GM12878 (cell line): ENCODE data around the gene ADCY7. TPM values are rescaled to one million over a fixed set of nuclear protein-coding genes. Genes with fewer than 3 reads are reported as not detected.

Experiments
- ATAC-seq: fragments of 200-7000 bp; cut with Tn5 transposase; 3 replicates; pipeline ENCODE4 v1.9.1; 2020; ENCODE audit warnings: mild to moderate bottlenecking, moderate library complexity
- BruUV-seq: library from RNA; stranded (reverse); fragments of 400-500 nt; replicated peaks from 2 replicates; lab custom pipeline; 2021; lab: Mats Ljungman, UMichigan
- CTCF ChIA-PET: fragments of 300-600 bp; sonication (Branson Sonifier 250); formaldehyde crosslinking; extraction: SDS; loops from one replicate; lab custom pipeline; 2021; ENCODE audit warnings: inconsistent platforms; lab: Yijun Ruan, JAX
- POLR2A ChIA-PET: fragments of 350-600 bp; formaldehyde crosslinking; extraction: SDS; loops from one replicate; lab custom pipeline; 2021; ENCODE audit warnings: inconsistent platforms; lab: Charles Lee
- RAD21 ChIA-PET: fragments of 300-600 bp; sonication (Branson Sonifier 250); formaldehyde crosslinking; loops from one replicate; lab custom pipeline; 2023; ENCODE audit warnings: antibody characterized with exemption; ENCODE audit not compliant: unreplicated experiment; lab: Charles Lee
- SMC1A ChIA-PET: fragments of 300-600 bp; sonication (Branson Sonifier 250); formaldehyde crosslinking; loops from one replicate; lab custom pipeline; 2023; ENCODE audit not compliant: unreplicated experiment, uncharacterized antibody; lab: Charles Lee
- DNase-seq: peaks from one replicate; pipeline ENCODE4 v3.0.0-alpha.2; 2011; ENCODE audit warnings: low read depth, low spot score
- FAIRE-seq: peaks from 3 replicates; lab custom pipeline; 2011; peaks lifted over from hg19 to GRCh38; lab: Jason Lieb, UNC
- H2AFZ ChIP-seq: 2 replicates; pipeline ENCODE4 v1.6.0; 2011; ENCODE audit warnings: low read depth, low read length, control low read depth; ENCODE audit not compliant: control insufficient read depth
- H3K27ac ChIP-seq: 2 replicates; pipeline ENCODE4 v1.5.1; 2011; ENCODE audit warnings: control low read depth; ENCODE audit not compliant: control insufficient read depth, insufficient read depth
- H3K27me3 ChIP-seq, 2 experiments: replicated peaks in 1 of 2; 2 replicates each; pipeline versions ENCODE4 v1.6.0 to v1.6.1; 2011; ENCODE audit warnings: low read length in 1 of 2; ENCODE audit not compliant: control insufficient read depth in 2 of 2, insufficient read depth in 2 of 2
- H3K36me3 ChIP-seq, 2 experiments: 2 replicates each; pipeline ENCODE4 v1.5.1; 2011; ENCODE audit warnings: low read length in 1 of 2; ENCODE audit not compliant: control insufficient read depth in 2 of 2, insufficient read depth in 2 of 2
- H3K4me1 ChIP-seq: 2 replicates; pipeline ENCODE4 v1.6.1; 2011; ENCODE audit warnings: mild to moderate bottlenecking, low read length, moderate library complexity, mixed read lengths; ENCODE audit not compliant: control insufficient read depth, insufficient read depth
- H3K4me2 ChIP-seq: 2 replicates; pipeline ENCODE4 v1.6.0; 2011; ENCODE audit warnings: control low read depth; ENCODE audit not compliant: control insufficient read depth, insufficient read depth
- H3K4me3 ChIP-seq: fragments of 200-600 bp; sonication (generic); 2 replicates; pipeline ENCODE4 v1.5.1; 2016
- H3K79me2 ChIP-seq: 2 replicates; pipeline ENCODE4 v1.6.0; 2011; ENCODE audit warnings: low read length; ENCODE audit not compliant: control insufficient read depth, insufficient read depth
- H3K9ac ChIP-seq: 2 replicates; pipeline ENCODE4 v1.8.0; 2011; ENCODE audit warnings: low read length, control low read depth, mixed read lengths; ENCODE audit not compliant: control insufficient read depth, insufficient read depth
- H3K9me3 ChIP-seq: replicated peaks from 3 replicates; pipeline ENCODE4 v1.5.1; 2011; ENCODE audit warnings: mild to moderate bottlenecking, low read length; ENCODE audit not compliant: control insufficient read depth, insufficient read depth
- H4K20me1 ChIP-seq: 2 replicates; pipeline ENCODE4 v1.6.0; 2011; ENCODE audit not compliant: control insufficient read depth, insufficient read depth
- CBX5 ChIP-seq: sonication (generic); IDR thresholded peaks from 2 replicates; pipeline ENCODE4 v1.6.1; 2016; ENCODE audit warnings: low read depth, moderate library complexity, mild to moderate bottlenecking, inconsistent platforms
- CHD1 ChIP-seq: IDR thresholded peaks from 2 replicates; pipeline ENCODE4 v1.6.1; 2012; ENCODE audit warnings: low read depth, low read length, improper control_type of control experiment
- CREB1 ChIP-seq: IDR thresholded peaks from 2 replicates; pipeline ENCODE4 v1.6.1; 2012; ENCODE audit warnings: low read depth, mild to moderate bottlenecking, inconsistent platforms
- GABPA ChIP-seq: IDR thresholded peaks from 2 replicates; pipeline ENCODE4 v1.6.1; 2014; ENCODE audit warnings: antibody characterized with exemption, low read depth, mild to moderate bottlenecking, inconsistent platforms
- HDAC6 ChIP-seq: fragments of 200-600 bp; sonication (generic); IDR thresholded peaks from one replicate; pipeline ENCODE4 v1.8.0; 2017; ENCODE audit warnings: antibody characterized with exemption; ENCODE audit not compliant: unreplicated experiment
- MEF2B ChIP-seq: fragments of 450-650 bp; IDR thresholded peaks from 2 replicates; pipeline ENCODE4 v1.6.1; 2018; ENCODE audit warnings: mild to moderate bottlenecking, moderate library complexity; ENCODE audit not compliant: partially characterized antibody, poor library complexity, severe bottlenecking
- NKRF ChIP-seq: fragments of 450-650 bp; conservative IDR thresholded peaks from 2 replicates; pipeline ENCODE4 v1.6.1; 2017; ENCODE audit warnings: mild to moderate bottlenecking, moderate library complexity
- NR2F1 ChIP-seq: fragments of 450-650 bp; conservative IDR thresholded peaks from 2 replicates; pipeline ENCODE4 v1.6.1; 2017; ENCODE audit warnings: mild to moderate bottlenecking
- PML ChIP-seq: IDR thresholded peaks from 2 replicates; pipeline ENCODE4 v1.6.1; 2012; ENCODE audit warnings: low read length, inconsistent platforms
- POLR2AphosphoS2 ChIP-seq: IDR thresholded peaks from 2 replicates; pipeline ENCODE4 v1.6.1; 2011; ENCODE audit warnings: low read depth, mild to moderate bottlenecking, low read length, improper control_type of control experiment, moderate library complexity
- POU2F2 ChIP-seq: IDR thresholded peaks from 3 replicates; pipeline ENCODE4 v1.6.1; 2011; ENCODE audit warnings: low read depth, mild to moderate bottlenecking, low read length, borderline replicate concordance
- SMARCA5 ChIP-seq: fragments of 450-650 bp; IDR thresholded peaks from 2 replicates; pipeline ENCODE4 v1.6.1; 2017; ENCODE audit warnings: mild to moderate bottlenecking
- SPI1 ChIP-seq: IDR thresholded peaks from 2 replicates; pipeline ENCODE4 v1.6.1; 2011; ENCODE audit warnings: low read depth, mild to moderate bottlenecking, low read length, moderate library complexity, borderline replicate concordance; ENCODE audit not compliant: insufficient read depth
- STAT3 ChIP-seq: IDR thresholded peaks from 2 replicates; pipeline ENCODE4 v1.6.1; 2011; ENCODE audit warnings: low read depth, low read length, improper control_type of control experiment
- WGBS: methylation state at CpG from one replicate; pipeline ENCODE4 v1.1.6; 2016; ENCODE audit warnings: low lambda C conversion rate; ENCODE audit not compliant: insufficient replicate concordance, insufficient coverage; ENCODE audit errors: missing lambda C conversion rate; 5-methylcytosine and 5-hydroxymethylcytosine counted together
- in situ Hi-C: fragments of 300-500 bp; cut with MboI; formaldehyde crosslinking; loops from 9 replicates; pipeline ENCODE4 v1.14.3; 2018; ENCODE audit warnings: mixed read lengths
- intact Hi-C: fragments of 100-400 bp; cut with micrococcal nuclease; formaldehyde crosslinking; loops from one replicate; pipeline ENCODE4 v1.14.2; 2022; ENCODE audit not compliant: unreplicated experiment
- polyA plus RNA-seq, 11 experiments: library from polyadenylated mRNA; depleted of rRNA in 4 of 11; unstranded in 6 of 11; stranded (reverse) in 5 of 11; fragments of >200 nt; fragmentation: Nextera tagmentation in 4 of 11; fragmentation: Illumina TruSeq in 1 of 11; extraction: Ambion mirVana in 4 of 11; extraction: Trizol in 1 of 11; gene quantifications; 1 replicate in 1 of 11; 2 replicates in 10 of 11; pipeline versions ENCODE4 v1.2.1 to v1.2.3, GENCODE V29; 2011 to 2016; ENCODE audit warnings: inconsistent platforms in 2 of 11, missing spikeins in 2 of 11, low read depth in 1 of 11
- total RNA-seq, 4 experiments: library from RNA; depleted of rRNA in 3 of 4; stranded (reverse); fragments of >200 nt in 3 of 4; fragmentation: Illumina TruSeq in 1 of 4; extraction: Trizol in 1 of 4; gene quantifications; 2 replicates each; pipeline versions ENCODE4 v1.2.1 to v1.2.3, GENCODE V29; 2013 to 2021
- TF ChIP-seq, protein P1 (sequence below): IDR thresholded peaks from 2 replicates; pipeline ENCODE4 v1.6.1; 2012; ENCODE audit warnings: low read depth, low read length, improper control_type of control experiment
- TF ChIP-seq, protein P2 (sequence below): IDR thresholded peaks from 2 replicates; pipeline ENCODE4 v1.6.1; 2012; ENCODE audit warnings: low read depth, low read length, improper control_type of control experiment

ADCY7 gene
- total and polyA plus RNA-seq, 10 of the 15 experiments (the other 5 are each of a cell fraction or from before 2014, with no cell fraction given), result 1.2 to 87.9 (median 24.4) TPM

- TF ChIP-seq, protein P1, sequence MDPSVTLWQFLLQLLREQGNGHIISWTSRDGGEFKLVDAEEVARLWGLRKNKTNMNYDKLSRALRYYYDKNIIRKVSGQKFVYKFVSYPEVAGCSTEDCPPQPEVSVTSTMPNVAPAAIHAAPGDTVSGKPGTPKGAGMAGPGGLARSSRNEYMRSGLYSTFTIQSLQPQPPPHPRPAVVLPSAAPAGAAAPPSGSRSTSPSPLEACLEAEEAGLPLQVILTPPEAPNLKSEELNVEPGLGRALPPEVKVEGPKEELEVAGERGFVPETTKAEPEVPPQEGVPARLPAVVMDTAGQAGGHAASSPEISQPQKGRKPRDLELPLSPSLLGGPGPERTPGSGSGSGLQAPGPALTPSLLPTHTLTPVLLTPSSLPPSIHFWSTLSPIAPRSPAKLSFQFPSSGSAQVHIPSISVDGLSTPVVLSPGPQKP, result no peak
- TF ChIP-seq SPI1 (0 out of 2 replicates have a peak, but pooled peaks have one; percentile 4), SMARCA5 (0 out of 2 replicates have a peak, but pooled peaks have one; percentile 56)
Measured at GRCh38 chr16:50265260-50265659, 1.1 kb upstream of the ADCY7 start (continued).

DNA sequence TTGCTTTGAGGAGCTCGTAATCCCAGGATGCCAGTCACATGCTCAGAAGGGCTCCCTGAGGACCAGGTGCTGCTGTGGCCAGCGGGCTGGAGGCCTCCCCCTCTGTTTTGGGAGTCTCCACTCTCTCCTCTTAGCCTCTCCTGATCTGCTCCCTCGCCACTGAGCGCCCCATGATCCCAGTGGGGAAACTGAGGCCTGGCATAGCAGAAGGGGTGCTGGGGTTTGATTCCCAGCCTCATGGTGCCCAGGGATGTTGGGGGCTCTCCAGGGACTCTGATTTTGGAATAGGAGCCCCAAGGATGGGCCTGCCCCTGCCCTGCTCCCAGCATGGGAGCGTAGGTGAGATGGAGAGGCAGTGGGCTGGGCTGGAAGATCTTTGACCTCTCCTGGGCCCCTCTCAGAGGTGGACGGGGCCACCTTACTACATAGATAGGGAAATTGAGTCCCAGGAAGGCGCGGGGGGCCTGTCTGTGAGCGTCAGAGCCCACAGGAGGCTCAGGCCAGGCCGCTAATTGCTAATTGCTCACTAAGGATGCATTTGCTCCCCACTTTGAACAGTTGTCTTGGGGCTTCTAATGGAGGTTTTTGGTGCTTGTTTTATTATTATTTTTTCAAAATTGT, 525 bp upstream of the ADCY7 start:
- Histone ChIP-seq H3K79me2 (peaks cover 26% of the 10 kb centered on the region), H3K4me3 (peak overlapping the region; percentile 80; the same call in 1 of the 2 replicates), H2AFZ (peak overlapping the region; percentile 45), H3K4me2 (peak overlapping the region; percentile 30), H3K9ac (peak overlapping the region; percentile 58), H3K27ac (peak overlapping the region; percentile 87), H4K20me1 (no peaks in the 10 kb centered on the region), H3K4me1 (peaks cover 34% of the 10 kb centered on the region), H3K9me3 (no peaks in the 10 kb centered on the region), H3K36me3 (no peaks in the 10 kb centered on the region), H3K27me3 (no peaks in the 10 kb centered on the region; a peak in 1 of 4 replicates)
- DNase-seq (no peak), ATAC-seq (no peak), FAIRE-seq (no peak)
- intact Hi-C loops (loop anchor here (2.0 kb wide), 1 partner anchor 71 kb away; no protein-coding TSS in a partner anchor), in situ Hi-C loops (no loop called here)
- ChIA-PET SMC1A (interaction anchor here (0.8 to 6.7 kb wide), 4 partner anchors 8 to 89 kb away, joined by 3 to 73 read pairs (median 14); no protein-coding TSS in a partner anchor), CTCF (interaction anchor here (0.7 to 4.4 kb wide), 14 partner anchors 9 to 541 kb away, joined by 3 to 44 read pairs (median 4); no protein-coding TSS in a partner anchor), RAD21 (interaction anchor here (0.6 to 1.5 kb wide), 6 partner anchors 8 to 486 kb away, joined by 3 to 4 read pairs (median 3); partner anchors contain the start of gene CNEP1R1), POLR2A (interaction anchor here (0.8 to 2.7 kb wide), 4 partner anchors 9 to 428 kb away, joined by 3 to 15 read pairs (median 4); no protein-coding TSS in a partner anchor)
- BruUV-seq, result no TSS peak
- WGBS, result 64% methylated on average over 10 of the region's 10 CpGs
- TF ChIP-seq CREB1 (no peak), NKRF (no peak), STAT3 (no peak), CBX5 (no peak), POU2F2 (no peak), POLR2AphosphoS2 (no peak), GABPA (no peak), MEF2B (no peak), HDAC6 (no peak), NR2F1 (no peak), PML (no peak), CHD1 (no peak)
- TF ChIP-seq, protein P2, sequence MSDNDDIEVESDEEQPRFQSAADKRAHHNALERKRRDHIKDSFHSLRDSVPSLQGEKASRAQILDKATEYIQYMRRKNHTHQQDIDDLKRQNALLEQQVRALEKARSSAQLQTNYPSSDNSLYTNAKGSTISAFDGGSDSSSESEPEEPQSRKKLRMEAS, result no peak
